ENCODE results near the gene AGBL4.

DNA sequence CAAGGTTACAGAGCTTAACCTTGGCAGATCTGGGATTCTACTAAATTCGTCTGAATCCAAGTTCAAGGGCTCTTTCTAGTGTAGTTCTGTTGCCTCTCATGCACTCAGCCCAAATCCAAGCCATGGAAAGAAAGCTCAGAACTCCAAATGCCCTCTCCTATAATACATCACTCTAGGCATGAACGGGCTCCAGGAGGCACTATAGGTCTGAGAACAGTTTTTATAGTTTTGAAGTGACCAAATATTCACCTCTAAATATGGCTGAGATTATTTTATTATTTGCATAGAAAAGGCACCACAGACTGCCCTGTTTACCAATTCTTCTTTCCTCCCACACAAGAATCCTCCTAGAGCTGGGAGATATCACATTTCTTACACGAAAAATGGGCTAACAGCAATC is 919.2 kb downstream of the AGBL4 start:
- TF ChIP-seq, protein P1, sequence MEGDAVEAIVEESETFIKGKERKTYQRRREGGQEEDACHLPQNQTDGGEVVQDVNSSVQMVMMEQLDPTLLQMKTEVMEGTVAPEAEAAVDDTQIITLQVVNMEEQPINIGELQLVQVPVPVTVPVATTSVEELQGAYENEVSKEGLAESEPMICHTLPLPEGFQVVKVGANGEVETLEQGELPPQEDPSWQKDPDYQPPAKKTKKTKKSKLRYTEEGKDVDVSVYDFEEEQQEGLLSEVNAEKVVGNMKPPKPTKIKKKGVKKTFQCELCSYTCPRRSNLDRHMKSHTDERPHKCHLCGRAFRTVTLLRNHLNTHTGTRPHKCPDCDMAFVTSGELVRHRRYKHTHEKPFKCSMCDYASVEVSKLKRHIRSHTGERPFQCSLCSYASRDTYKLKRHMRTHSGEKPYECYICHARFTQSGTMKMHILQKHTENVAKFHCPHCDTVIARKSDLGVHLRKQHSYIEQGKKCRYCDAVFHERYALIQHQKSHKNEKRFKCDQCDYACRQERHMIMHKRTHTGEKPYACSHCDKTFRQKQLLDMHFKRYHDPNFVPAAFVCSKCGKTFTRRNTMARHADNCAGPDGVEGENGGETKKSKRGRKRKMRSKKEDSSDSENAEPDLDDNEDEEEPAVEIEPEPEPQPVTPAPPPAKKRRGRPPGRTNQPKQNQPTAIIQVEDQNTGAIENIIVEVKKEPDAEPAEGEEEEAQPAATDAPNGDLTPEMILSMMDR (conservative IDR thresholded peaks at IDR 0.05; ENCODE audit: low read depth, low read length): peak; percentile 65
- TF ChIP-seq EZH2phosphoT487 (IDR thresholded peaks at IDR 0.05; ENCODE audit: borderline replicate concordance, low read length): no peak
